A549 treated with AZD2906 at 1 μM for 4 hours (cell line): ENCODE measurements around the gene ZNF502. TPM values are rescaled to one million over a fixed set of nuclear protein-coding genes. Genes with fewer than 3 reads are reported as not detected.

ENCODE experiments used
- total RNA-seq: library from RNA; stranded (reverse); fragments of 200-300 nt; extraction: Qiagen RNA extraction; gene quantifications from 5 replicates; pipeline ENCODE4 v1.2.3, GENCODE V29; 2022

The ZNF502 gene
- total RNA-seq: 1.2 to 2.2 TPM (median 1.5 TPM) in 5 replicates

DNA sequence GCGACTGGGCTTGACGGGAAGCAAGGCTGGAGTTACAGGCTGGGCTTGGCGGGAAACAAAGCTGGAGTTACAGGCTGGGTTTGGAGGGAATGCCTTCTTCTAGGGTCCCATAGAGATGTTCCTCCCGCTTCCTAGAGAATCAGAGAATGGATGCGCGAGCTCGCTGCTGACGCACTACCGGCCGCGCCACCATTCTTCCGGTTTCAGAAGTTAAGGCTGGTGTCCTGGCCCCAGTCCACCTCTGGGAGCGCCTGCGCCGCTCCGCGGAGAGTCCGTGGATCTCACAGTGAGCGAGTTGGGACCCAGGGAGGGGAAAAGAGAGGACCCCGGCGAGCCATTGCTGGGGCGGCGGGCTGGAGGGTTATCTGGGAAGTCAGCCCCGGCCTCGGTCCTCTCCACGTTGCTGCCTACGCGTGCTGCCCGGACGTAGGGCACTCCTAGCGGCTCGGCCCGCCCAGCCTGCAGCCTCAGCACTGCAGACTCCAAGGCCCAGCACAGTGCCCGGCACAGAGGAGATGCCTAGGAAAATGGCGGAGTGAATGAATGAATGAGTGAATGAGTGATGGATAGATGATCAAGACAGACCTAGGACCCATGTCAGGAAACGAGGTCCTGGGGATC, at the start of gene ZNF502:
Gene ZNF502 (plus strand): TSS at position 206 of the 621 bp plus-strand sequence. CDS start 7,602 bp downstream, outside the sequence.

DNA sequence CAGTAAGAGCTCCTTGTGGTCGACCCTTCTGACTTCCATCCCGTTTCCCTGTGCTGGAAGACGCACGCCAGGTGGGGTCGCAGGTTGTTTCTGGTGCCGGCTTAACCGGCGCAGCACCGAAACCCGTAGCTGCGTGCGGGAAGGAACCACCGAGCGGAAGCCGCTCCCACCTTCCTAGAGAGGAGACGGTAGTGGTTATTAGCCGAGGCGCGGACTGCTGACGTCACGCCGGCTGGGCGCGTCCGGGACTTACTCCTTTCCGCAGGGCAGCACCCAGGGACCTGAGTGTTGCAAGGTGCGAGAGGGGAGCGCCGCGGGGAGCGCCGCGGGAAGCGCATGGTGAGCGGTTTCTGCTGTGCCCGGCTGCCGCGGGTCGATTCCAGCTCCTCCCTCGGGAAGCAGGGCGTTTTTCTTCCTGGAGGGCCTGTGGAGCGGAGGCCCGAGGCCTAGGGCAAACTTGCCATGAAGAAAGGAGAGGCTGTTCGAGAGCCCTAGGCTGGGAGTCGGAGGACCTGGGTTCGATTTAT, 17.0 kb downstream of the ZNF502 start, which contains the start of gene ZNF501:
Gene ZNF501 (plus strand): TSS at position 252 of the 527 bp plus-strand sequence. CDS start 4,787 bp downstream, outside the sequence.

DNA sequence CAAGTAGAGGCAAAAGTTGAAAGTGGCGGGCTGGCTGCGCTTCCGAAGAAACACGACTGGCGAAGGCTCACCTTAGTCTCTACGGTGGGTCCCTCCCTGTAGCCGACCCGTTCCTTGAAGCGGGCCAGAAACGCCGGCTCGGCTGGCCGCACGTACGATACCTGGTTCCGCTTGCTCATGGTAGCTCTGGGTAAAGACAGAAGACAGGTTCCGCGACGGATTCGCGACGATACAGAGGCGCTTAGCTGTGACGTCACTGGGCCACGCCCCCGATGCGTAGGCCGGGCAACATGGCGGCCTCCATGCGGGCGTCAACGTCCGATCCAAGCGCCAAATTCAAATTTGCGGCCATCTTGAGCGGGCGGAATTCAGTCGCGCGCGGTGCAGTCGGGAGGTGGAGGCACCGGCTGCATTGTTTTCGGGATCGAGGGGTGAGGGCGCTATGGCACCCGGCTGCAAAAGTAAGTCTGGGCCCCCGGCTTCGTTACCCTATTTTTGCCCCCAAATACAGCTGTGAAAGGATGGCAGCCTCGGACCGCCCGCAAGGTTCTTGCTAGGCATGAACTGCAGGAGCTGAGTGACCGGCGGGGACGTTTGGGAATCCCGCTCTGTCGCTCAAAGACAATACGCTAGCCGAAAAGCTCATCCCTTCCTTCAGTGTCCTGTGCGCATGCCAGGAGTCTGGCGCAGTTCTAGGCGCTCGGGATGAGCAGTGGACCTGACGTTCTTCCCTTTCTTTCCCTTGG, 49.1 kb downstream of the ZNF502 start, which contains the start of the genes KIAA1143 and KIF15:
Gene KIAA1143 (minus strand): TSS at position 196 of the 746 bp plus-strand sequence. CDS start 17 bp downstream, at position 179.
Gene KIF15 (plus strand): TSS at position 371 of the 746 bp plus-strand sequence. CDS start 72 bp downstream, at position 443.

Other genes starting within 250 kb of the ZNF502 start
- 1.9 to 2.7 TPM (median 2.2 TPM) in 5 replicates for gene ZNF445, start 235.0 kb upstream of the ZNF502 start, total RNA-seq
- not detected in 5 replicates for gene ZKSCAN7, start 157.5 kb upstream of the ZNF502 start, total RNA-seq
- not detected in 5 replicates for gene ZNF660, start 127.7 kb upstream of the ZNF502 start, total RNA-seq
- gene ZNF197, start 87.6 kb upstream of the ZNF502 start, total RNA-seq: 1.3 to 2.4 TPM (median 1.7 TPM) in 5 replicates
- 5.1 to 6.7 TPM (median 5.2 TPM) in 5 replicates for gene ZNF35, start 63.9 kb upstream of the ZNF502 start, total RNA-seq
- gene ZNF501, start 17.0 kb downstream of the ZNF502 start, total RNA-seq: not detected in 5 replicates
- 12.4 to 17.2 TPM (median 14.7 TPM) in 5 replicates for gene KIAA1143, start 49.0 kb downstream of the ZNF502 start, total RNA-seq
- gene KIF15, start 49.1 kb downstream of the ZNF502 start, total RNA-seq: 7.4 to 12.6 TPM (median 7.8 TPM) in 5 replicates
- 8.1 to 12.5 TPM (median 11.9 TPM) in 5 replicates for gene TMEM42, start 149.3 kb downstream of the ZNF502 start, total RNA-seq
- 0.13 to 0.23 TPM (median 0.19 TPM) in 5 replicates for gene TGM4, start 161.9 kb downstream of the ZNF502 start, total RNA-seq